HepG2 (cell line): Measurements from ENCODE around the gene KDM3B. TPM values are rescaled to one million over a fixed set of nuclear protein-coding genes. Genes with fewer than 3 reads are reported as not detected.

Source experiments
- AGO1 ChIP-seq: fragments of 200-400 bp; formaldehyde crosslinking; IDR thresholded peaks from 2 replicates; pipeline ENCODE4 v1.6.1; 2017; ENCODE audit warnings: mild to moderate bottlenecking, low read depth, low read length, moderate library complexity; ENCODE audit not compliant: poor library complexity, severe bottlenecking
- CREB1 ChIP-seq, 2 experiments: fragments of 450-650 bp in 1 of 2; IDR thresholded peaks; 2 replicates each; pipeline ENCODE4 v1.6.1; 2016 to 2017; ENCODE audit warnings: control low read depth in 1 of 2, mild to moderate bottlenecking in 1 of 2, missing compliant biosample characterization in 1 of 2, missing genetic modification characterization in 1 of 2
- DNMT1 ChIP-seq: sonication (generic); formaldehyde crosslinking; IDR thresholded peaks from 2 replicates; pipeline ENCODE4 v1.5.1; 2020; ENCODE audit warnings: mild to moderate bottlenecking, missing genetic modification reagents
- HBP1 ChIP-seq: IDR thresholded peaks from 2 replicates; pipeline ENCODE4 v1.6.1; 2016; ENCODE audit warnings: low read depth, control low read depth
- HOXA3 ChIP-seq: sonication (generic); formaldehyde crosslinking; IDR thresholded peaks from 2 replicates; pipeline ENCODE4 v1.5.0; 2020; ENCODE audit warnings: missing genetic modification reagents
- MAX ChIP-seq: IDR thresholded peaks from 2 replicates; pipeline ENCODE4 v1.6.1; 2012; ENCODE audit warnings: inconsistent platforms
- POGZ ChIP-seq: sonication (generic); formaldehyde crosslinking; IDR thresholded peaks from 2 replicates; pipeline ENCODE4 v1.4.0; 2020; ENCODE audit warnings: mild to moderate bottlenecking, missing genetic modification reagents
- RNF219 ChIP-seq: sonication (generic); formaldehyde crosslinking; IDR thresholded peaks from 2 replicates; pipeline ENCODE4 v1.5.0; 2020; ENCODE audit warnings: mild to moderate bottlenecking, missing genetic modification reagents
- SRSF1 ChIP-seq: fragments of 200-400 bp; formaldehyde crosslinking; optimal IDR thresholded peaks from 2 replicates; pipeline ENCODE3; 2017; ENCODE audit warnings: mild to moderate bottlenecking, low read depth, low read length, moderate library complexity
- TBX3 ChIP-seq: fragments of 450-650 bp; IDR thresholded peaks from 2 replicates; pipeline ENCODE4 v1.6.1; 2017; ENCODE audit warnings: antibody characterized with exemption, mild to moderate bottlenecking, inconsistent platforms, borderline replicate concordance
- YEATS2 ChIP-seq: sonication (generic); formaldehyde crosslinking; IDR thresholded peaks from 2 replicates; pipeline ENCODE4 v1.4.0; 2020; ENCODE audit warnings: missing genetic modification reagents, borderline replicate concordance
- ZBTB44 ChIP-seq: sonication (generic); formaldehyde crosslinking; IDR thresholded peaks from 2 replicates; pipeline ENCODE4 v1.4.0; 2020; ENCODE audit warnings: missing genetic modification reagents
- ZFY ChIP-seq: sonication (generic); formaldehyde crosslinking; IDR thresholded peaks from 2 replicates; pipeline ENCODE4 v1.4.0; 2020; ENCODE audit warnings: missing genetic modification reagents
- ZNF354B ChIP-seq: sonication (generic); formaldehyde crosslinking; IDR thresholded peaks from 2 replicates; pipeline ENCODE4 v1.8.0; 2022; ENCODE audit warnings: mild to moderate bottlenecking, missing genetic modification reagents
- ZNF543 ChIP-seq: sonication (generic); formaldehyde crosslinking; IDR thresholded peaks from 2 replicates; pipeline ENCODE4 v1.4.0; 2020; ENCODE audit warnings: mild to moderate bottlenecking, missing genetic modification reagents
- ZNF564 ChIP-seq: sonication (generic); formaldehyde crosslinking; IDR thresholded peaks from 2 replicates; pipeline ENCODE4 v1.8.1; 2023; ENCODE audit warnings: mild to moderate bottlenecking, missing genetic modification reagents
- ZNF572 ChIP-seq: sonication (generic); formaldehyde crosslinking; IDR thresholded peaks from 2 replicates; pipeline ENCODE4 v1.5.1; 2020; ENCODE audit warnings: mild to moderate bottlenecking, missing genetic modification reagents
- ZNF614 ChIP-seq: IDR thresholded peaks from 2 replicates; pipeline ENCODE4 v1.6.1; 2018; ENCODE audit warnings: missing biosample characterization, missing genetic modification reagents, inconsistent platforms, borderline replicate concordance
- ZNF788 ChIP-seq: sonication (generic); formaldehyde crosslinking; IDR thresholded peaks from 2 replicates; pipeline ENCODE4 v1.5.0; 2020; ENCODE audit warnings: mild to moderate bottlenecking, missing genetic modification reagents, borderline replicate concordance
- ZNF883 ChIP-seq: sonication (generic); formaldehyde crosslinking; IDR thresholded peaks from 2 replicates; pipeline ENCODE4 v1.5.1; 2020; ENCODE audit warnings: mild to moderate bottlenecking, missing genetic modification reagents; ENCODE audit errors: not compliant biosample characterization
- ZSCAN29 ChIP-seq: sonication (generic); formaldehyde crosslinking; conservative IDR thresholded peaks from 2 replicates; pipeline ENCODE4 v1.4.0; 2020; ENCODE audit warnings: mild to moderate bottlenecking, missing genetic modification reagents
- polyA plus RNA-seq, 8 experiments: library from polyadenylated mRNA; depleted of rRNA in 3 of 8; stranded (reverse) in 7 of 8; unstranded in 1 of 8; fragments of >200 nt; fragmentation: Illumina TruSeq in 4 of 8; extraction: Trizol in 4 of 8; gene quantifications; 2 replicates each; pipeline versions ENCODE4 v1.2.1 to v1.2.3, GENCODE V29; 2011 to 2016; ENCODE audit warnings: low read depth in 4 of 8, missing spikeins in 1 of 8, mixed read lengths in 1 of 8; ENCODE audit not compliant: insufficient read depth in 1 of 8
- total RNA-seq, 5 experiments: library from RNA; depleted of rRNA; stranded (reverse); fragments of >200 nt; fragmentation: Illumina TruSeq; extraction: Trizol; gene quantifications; 2 replicates each; pipeline ENCODE4 v1.2.3, GENCODE V29; 2016; ENCODE audit warnings: low read depth in 1 of 5
- TF ChIP-seq, protein P1 (sequence below), 2 experiments: sonication (generic) in 1 of 2; formaldehyde crosslinking in 1 of 2; IDR thresholded peaks; 2 replicates each; pipeline versions ENCODE4 v1.4.0 to v1.6.1; 2018 to 2020; ENCODE audit warnings: missing genetic modification reagents in 2 of 2, borderline replicate concordance in 1 of 2, low read depth in 1 of 2, mild to moderate bottlenecking in 1 of 2, missing biosample characterization in 1 of 2

KDM3B gene
- total and polyA plus RNA-seq, 2 of the 13 experiments (the other 11 are each of a cell fraction or from before 2014, with no cell fraction given): 19.7 to 34.3 TPM

DNA sequence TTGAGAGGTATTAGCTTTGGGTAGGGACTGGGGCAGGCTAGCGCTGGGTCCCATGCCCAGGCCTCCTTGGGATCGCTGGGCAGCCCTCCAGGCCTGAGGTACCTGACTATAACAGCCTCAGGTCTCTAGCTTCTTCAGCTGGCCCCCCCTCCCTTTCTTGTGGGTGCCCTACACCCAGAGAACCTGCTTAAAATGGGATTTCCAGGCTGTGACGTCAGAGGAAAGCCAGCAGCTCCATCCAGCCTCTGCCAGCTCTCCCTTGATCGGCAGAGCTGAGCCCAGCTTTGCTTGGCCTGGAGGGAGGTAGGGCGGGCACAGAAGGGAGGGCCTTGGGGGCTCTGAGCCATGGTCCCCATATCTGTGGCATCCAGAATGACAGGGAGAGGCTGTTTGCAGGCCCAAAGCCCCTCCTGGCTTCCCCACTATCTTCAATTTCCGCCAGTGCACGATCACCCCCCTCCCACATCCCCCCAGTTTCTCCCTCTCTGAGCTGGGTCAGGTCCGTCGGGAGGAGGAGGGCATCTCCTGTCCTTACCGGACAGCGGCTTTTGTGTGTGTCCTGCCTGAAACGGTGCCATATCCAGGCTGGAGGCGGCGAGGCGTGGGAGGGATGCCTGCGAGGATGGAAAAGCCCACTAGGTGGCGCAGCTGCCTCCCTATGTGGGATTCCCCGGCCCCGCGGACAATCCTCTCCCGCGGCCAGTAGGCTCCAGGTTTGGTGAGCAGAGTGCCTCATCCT lies 97.2 kb downstream of the KDM3B start (continued):
- TF ChIP-seq RNF219 (CRISPR knock-in tag): no peak
- peak; percentile 95 for TF ChIP-seq CREB1 (IDR thresholded peaks at IDR 0.05)
- no peak for TF ChIP-seq CREB1 (CRISPR knock-in tag; IDR thresholded peaks at IDR 0.05)
- no peak for TF ChIP-seq ZNF543 (CRISPR knock-in tag)
- TF ChIP-seq ZFY (CRISPR knock-in tag): peak; percentile 19; the same call in 1 of the 2 replicates
- no peak for TF ChIP-seq ZBTB44 (CRISPR knock-in tag)
- no peak for TF ChIP-seq ZNF354B (CRISPR knock-in tag)
- TF ChIP-seq TBX3: no peak
- no peak for TF ChIP-seq DNMT1 (CRISPR knock-in tag)
- TF ChIP-seq ZNF614 (CRISPR knock-in tag): no peak
- TF ChIP-seq ZNF572 (CRISPR knock-in tag): 0 out of 2 replicates have a peak, but pooled peaks have one; percentile 16
- TF ChIP-seq ZNF788 (CRISPR knock-in tag): peak; percentile 61; the same call in 1 of the 2 replicates
- TF ChIP-seq POGZ: no peak
- TF ChIP-seq ZNF883 (CRISPR knock-in tag): peak; percentile 49
- peak; percentile 28; the same call in 1 of the 2 replicates for TF ChIP-seq YEATS2 (CRISPR knock-in tag)
- TF ChIP-seq SRSF1: no peak
- peak; percentile 19; the same call in 1 of the 2 replicates for TF ChIP-seq HBP1 (CRISPR knock-in tag)
- TF ChIP-seq, protein P1, sequence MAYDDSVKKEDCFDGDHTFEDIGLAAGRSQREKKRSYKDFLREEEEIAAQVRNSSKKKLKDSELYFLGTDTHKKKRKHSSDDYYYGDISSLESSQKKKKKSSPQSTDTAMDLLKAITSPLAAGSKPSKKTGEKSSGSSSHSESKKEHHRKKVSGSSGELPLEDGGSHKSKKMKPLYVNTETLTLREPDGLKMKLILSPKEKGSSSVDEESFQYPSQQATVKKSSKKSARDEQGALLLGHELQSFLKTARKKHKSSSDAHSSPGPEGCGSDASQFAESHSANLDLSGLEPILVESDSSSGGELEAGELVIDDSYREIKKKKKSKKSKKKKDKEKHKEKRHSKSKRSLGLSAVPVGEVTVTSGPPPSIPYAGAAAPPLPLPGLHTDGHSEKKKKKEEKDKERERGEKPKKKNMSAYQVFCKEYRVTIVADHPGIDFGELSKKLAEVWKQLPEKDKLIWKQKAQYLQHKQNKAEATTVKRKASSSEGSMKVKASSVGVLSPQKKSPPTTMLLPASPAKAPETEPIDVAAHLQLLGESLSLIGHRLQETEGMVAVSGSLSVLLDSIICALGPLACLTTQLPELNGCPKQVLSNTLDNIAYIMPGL (CRISPR knock-in tag; IDR thresholded peaks at IDR 0.05; ENCODE audit: borderline replicate concordance in 1 of 2, low read depth in 1 of 2): peak; percentile 72 to 77; a peak in 2 of 4 replicates
- TF ChIP-seq AGO1: peak; percentile 23
- TF ChIP-seq ZSCAN29 (CRISPR knock-in tag): no peak
- peak; percentile 33; the same call in 1 of the 2 replicates for TF ChIP-seq HOXA3 (CRISPR knock-in tag)
- no peak for TF ChIP-seq ZNF564 (CRISPR knock-in tag)
- TF ChIP-seq MAX: peak; percentile 48; the same call in 1 of the 2 replicates
